ENCODE measurements around the gene IGLL5. TPM values are rescaled to one million over a fixed set of nuclear protein-coding genes. Genes with fewer than 3 reads are reported as not detected.

Gene IGLL5
- total and polyA plus RNA-seq, 9 donors = 0.40 to 9.8 (median 1.5) TPM; not detected in 1

DNA sequence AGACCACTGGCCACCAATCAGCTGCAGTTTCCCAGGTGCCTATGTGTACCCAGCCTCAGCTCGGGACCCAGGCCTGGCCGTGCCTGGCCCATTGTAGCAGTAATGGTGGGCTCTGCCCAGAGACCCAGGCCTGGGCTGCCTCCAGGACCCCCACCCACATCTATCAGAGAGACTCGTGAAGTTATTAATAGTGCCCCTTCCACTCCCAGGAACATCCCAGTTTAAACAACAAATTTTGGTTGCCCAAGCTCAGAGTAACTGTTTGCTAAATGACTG lies 42.5 kb downstream of the IGLL5 start:
- Histone ChIP-seq H3K36me3 (no peaks in the 10 kb centered on the region), H3K9me3 (no peaks in the 10 kb centered on the region), H3K27ac (no peak overlapping the region), H3K27me3 (no peaks in the 10 kb centered on the region), H3K4me3 (no peak overlapping the region), H3K4me1 (ENCODE audit: insufficient read depth) (no peaks in the 10 kb centered on the region)
- DNase-seq = no peak
- intact Hi-C loops (cut with DNase I) = no loop called here
- 79 to 92% (median 85%) methylated on average over 3 of the region's 3 CpGs for WGBS, 3 donors
- no peak for TF ChIP-seq POLR2A (IDR thresholded peaks at IDR 0.05)
- TF ChIP-seq EP300 (IDR thresholded peaks at IDR 0.05) = no peak
- TF ChIP-seq, protein P1, sequence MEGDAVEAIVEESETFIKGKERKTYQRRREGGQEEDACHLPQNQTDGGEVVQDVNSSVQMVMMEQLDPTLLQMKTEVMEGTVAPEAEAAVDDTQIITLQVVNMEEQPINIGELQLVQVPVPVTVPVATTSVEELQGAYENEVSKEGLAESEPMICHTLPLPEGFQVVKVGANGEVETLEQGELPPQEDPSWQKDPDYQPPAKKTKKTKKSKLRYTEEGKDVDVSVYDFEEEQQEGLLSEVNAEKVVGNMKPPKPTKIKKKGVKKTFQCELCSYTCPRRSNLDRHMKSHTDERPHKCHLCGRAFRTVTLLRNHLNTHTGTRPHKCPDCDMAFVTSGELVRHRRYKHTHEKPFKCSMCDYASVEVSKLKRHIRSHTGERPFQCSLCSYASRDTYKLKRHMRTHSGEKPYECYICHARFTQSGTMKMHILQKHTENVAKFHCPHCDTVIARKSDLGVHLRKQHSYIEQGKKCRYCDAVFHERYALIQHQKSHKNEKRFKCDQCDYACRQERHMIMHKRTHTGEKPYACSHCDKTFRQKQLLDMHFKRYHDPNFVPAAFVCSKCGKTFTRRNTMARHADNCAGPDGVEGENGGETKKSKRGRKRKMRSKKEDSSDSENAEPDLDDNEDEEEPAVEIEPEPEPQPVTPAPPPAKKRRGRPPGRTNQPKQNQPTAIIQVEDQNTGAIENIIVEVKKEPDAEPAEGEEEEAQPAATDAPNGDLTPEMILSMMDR (IDR thresholded peaks at IDR 0.05) = no peak

DNA sequence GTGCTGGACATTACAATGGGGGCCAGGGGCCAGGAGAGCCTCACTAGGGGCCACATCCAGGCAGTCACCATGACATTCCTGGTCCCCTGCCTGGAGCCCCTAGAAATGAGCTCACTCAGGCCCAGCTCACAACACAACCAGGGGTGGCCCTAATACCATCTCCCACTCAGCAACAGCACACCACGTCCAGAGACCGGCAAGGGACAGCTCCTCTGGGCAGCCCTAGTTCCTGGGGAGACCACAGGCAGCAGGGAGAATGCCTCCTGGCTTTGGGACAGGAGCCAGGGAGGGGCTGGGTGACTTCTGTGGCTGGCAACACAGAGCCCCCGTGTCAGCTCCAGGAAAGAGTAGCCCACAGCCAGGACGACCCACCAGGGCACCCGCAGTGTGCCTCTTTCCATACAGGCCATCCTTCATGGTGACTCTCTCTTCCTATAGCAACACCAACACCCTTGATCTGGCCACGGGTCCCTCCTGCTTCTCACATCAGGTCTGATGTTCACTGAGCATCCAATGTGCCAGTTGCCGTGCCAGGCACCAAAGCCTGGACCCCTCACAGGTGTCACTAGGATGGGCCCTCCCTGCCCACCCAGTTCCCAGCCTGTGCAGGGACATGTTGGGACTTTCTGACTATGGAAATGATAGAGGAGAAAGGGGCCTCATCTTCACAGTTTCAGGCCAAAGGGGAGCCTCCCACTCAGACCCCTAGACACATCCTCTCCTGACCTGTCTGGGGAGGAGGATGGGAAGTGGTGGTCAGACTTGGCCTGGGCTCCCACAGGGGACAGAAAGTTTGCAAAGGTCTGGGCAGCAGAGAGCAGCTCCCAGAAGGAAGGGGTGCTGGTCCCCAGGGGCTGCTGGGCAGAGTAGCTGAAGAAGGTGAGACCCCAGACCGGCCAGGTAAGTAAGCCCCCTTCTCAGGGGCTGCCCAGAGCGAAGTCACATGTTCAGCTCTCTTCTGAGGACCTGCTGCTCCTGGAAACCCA lies 43.2 kb downstream of the IGLL5 start:
- WGBS, 3 donors = 69 to 83% (median 79%) methylated on average over 9 of the region's 9 CpGs
- H3K27ac ChIP-seq = no peak overlapping the region
- no peaks in the 10 kb centered on the region for H3K36me3 ChIP-seq
- no peak overlapping the region for H3K4me3 ChIP-seq
- TF ChIP-seq, protein P1 (IDR thresholded peaks at IDR 0.05) = no peak
- TF ChIP-seq POLR2A (IDR thresholded peaks at IDR 0.05) = no peak
- TF ChIP-seq EP300 (IDR thresholded peaks at IDR 0.05) = no peak
- no peaks in the 10 kb centered on the region for H3K9me3 ChIP-seq
- intact Hi-C loops (cut with DNase I) = no loop called here
- H3K27me3 ChIP-seq = no peaks in the 10 kb centered on the region
- no peaks in the 10 kb centered on the region for H3K4me1 ChIP-seq (ENCODE audit: insufficient read depth)
- DNase-seq = no peak

DNA sequence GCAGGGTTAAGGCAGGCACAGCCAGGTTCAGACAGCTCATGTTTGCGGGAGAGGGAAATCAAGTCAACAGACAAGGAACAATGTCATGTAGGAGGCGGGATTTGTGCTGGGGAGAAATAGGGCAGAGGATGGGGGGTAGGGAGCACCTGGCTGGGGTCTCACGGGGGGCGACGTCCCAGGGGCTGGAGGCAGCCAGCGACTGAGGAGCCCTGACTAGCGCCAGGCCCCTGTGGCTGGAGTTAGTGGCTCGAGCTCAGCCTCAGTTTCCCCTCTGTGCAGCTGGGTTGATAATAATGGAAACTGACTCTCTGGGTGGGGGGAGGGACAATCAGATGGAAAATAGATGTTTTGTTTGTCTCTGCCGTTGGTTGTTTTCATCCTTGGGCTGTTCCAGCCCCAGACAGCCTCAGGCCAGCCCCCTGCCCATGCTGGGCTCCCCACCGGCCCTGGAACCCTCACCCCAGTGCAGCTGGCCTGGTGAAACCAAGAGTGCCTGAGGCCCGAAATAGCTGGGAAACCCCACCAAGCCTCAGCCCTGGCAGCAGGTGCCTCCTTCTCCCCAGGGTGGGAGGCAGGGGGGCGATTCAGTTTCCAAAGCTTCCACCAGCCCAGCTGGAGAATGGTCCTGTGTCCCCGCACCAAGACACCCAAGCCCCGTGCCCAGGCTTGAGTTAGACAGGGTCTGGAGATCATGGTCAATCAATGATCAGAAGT lies 44.1 kb downstream of the IGLL5 start:
- intact Hi-C loops (cut with DNase I) = no loop called here
- no peaks in the 10 kb centered on the region for H3K36me3 ChIP-seq
- no peak overlapping the region for H3K4me3 ChIP-seq
- no peaks in the 10 kb centered on the region for H3K27me3 ChIP-seq
- H3K27ac ChIP-seq = no peak overlapping the region
- WGBS, 3 donors = 80 to 84% (median 84%) methylated on average over 14 of the region's 14 CpGs
- no peaks in the 10 kb centered on the region for H3K9me3 ChIP-seq
- TF ChIP-seq, protein P1 (IDR thresholded peaks at IDR 0.05) = no peak
- TF ChIP-seq POLR2A (IDR thresholded peaks at IDR 0.05) (no peak), EP300 (IDR thresholded peaks at IDR 0.05) (no peak)
- no peaks in the 10 kb centered on the region for H3K4me1 ChIP-seq (ENCODE audit: insufficient read depth)
- DNase-seq = no peak

DNA sequence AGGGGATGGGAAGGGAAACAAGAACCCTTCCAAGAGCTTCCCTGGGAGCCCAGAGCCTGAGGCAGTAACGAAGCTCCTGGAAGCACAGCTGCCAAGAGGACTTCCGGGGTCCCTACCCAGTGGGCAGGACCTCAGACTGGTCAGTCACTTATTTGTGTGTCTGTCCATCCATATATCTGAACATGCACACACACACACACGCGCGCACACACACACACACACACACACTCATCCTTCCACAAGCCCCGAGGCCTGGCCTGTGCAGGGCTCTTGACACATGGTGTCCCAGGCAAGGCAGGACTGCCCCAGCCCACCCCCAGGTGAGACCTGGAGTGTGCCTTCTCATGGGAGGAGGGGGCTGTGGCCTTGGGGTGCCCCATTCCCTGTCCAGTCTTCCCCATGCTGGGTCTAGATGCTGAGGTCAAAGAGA lies 44.9 kb downstream of the IGLL5 start:
- no peaks in the 10 kb centered on the region for H3K4me1 ChIP-seq (ENCODE audit: insufficient read depth)
- intact Hi-C loops (cut with DNase I) = no loop called here

More for the DNA sequence above, 44.9 kb downstream of the IGLL5 start:
- no peak for DNase-seq
- H3K4me3 ChIP-seq = no peak overlapping the region
- H3K9me3 ChIP-seq = no peaks in the 10 kb centered on the region
- H3K27ac ChIP-seq = no peak overlapping the region
- TF ChIP-seq EP300 (IDR thresholded peaks at IDR 0.05) = no peak
- no peak for TF ChIP-seq POLR2A (IDR thresholded peaks at IDR 0.05)
- TF ChIP-seq, protein P1 (IDR thresholded peaks at IDR 0.05) = no peak
- WGBS, 3 donors = 73 to 85% (median 74%) methylated on average over 6 of the region's 6 CpGs
- no peaks in the 10 kb centered on the region for H3K27me3 ChIP-seq
- no peaks in the 10 kb centered on the region for H3K36me3 ChIP-seq

All from ovary (tissue), 9 donors.